GM23338 (cell line): ENCODE measurements around the gene OR56B1. TPM values are rescaled to one million over a fixed set of nuclear protein-coding genes. Genes with fewer than 3 reads are reported as not detected.

Experiments
- ATAC-seq: fragments of 200-7000 bp; cut with Tn5 transposase; 3 replicates; pipeline ENCODE4 v1.9.1; 2020
- DNase-seq: peaks from one replicate; pipeline ENCODE4 v3.0.0-alpha.2; 2015; ENCODE audit warnings: low spot score
- H2AFZ ChIP-seq: fragments of 200-600 bp; sonication (generic); 2 replicates; pipeline ENCODE4 v1.8.0; 2016; ENCODE audit warnings: antibody characterized with exemption, mild to moderate bottlenecking, moderate library complexity
- H3F3A ChIP-seq: fragments of 200-600 bp; sonication (generic); replicated peaks from 2 replicates; pipeline ENCODE4 v1.8.0; 2017; ENCODE audit warnings: antibody characterized with exemption, mixed run types, low read depth
- H3K27ac ChIP-seq: fragments of 200-600 bp; sonication (generic); 2 replicates; pipeline ENCODE4 v1.6.1; 2016; ENCODE audit warnings: low read depth
- H3K27me3 ChIP-seq: fragments of 200-600 bp; sonication (generic); 2 replicates; pipeline ENCODE4 v1.8.0; 2016; ENCODE audit warnings: mild to moderate bottlenecking, mixed run types, moderate library complexity; ENCODE audit not compliant: insufficient read depth
- H3K36me3 ChIP-seq: fragments of 200-600 bp; sonication (generic); 2 replicates; pipeline ENCODE4 v1.8.0; 2016; ENCODE audit warnings: mild to moderate bottlenecking; ENCODE audit not compliant: insufficient read depth
- H3K4me1 ChIP-seq: fragments of 200-600 bp; sonication (generic); 2 replicates; pipeline ENCODE4 v1.8.0; 2016; ENCODE audit warnings: mild to moderate bottlenecking, moderate library complexity; ENCODE audit not compliant: insufficient read depth
- H3K4me2 ChIP-seq: fragments of 200-600 bp; sonication (generic); 2 replicates; pipeline ENCODE4 v1.7.1; 2017; ENCODE audit warnings: mixed run types
- H3K4me3 ChIP-seq: fragments of 200-600 bp; sonication (generic); 2 replicates; pipeline ENCODE4 v1.6.1; 2016; ENCODE audit warnings: mixed run types
- H3K79me2 ChIP-seq: fragments of 200-600 bp; sonication (generic); replicated peaks from 2 replicates; pipeline ENCODE4 v1.8.0; 2017; ENCODE audit warnings: mild to moderate bottlenecking; ENCODE audit not compliant: insufficient read depth
- H3K9me2 ChIP-seq: fragments of 200-600 bp; sonication (generic); 2 replicates; pipeline ENCODE4 v1.8.0; 2017; ENCODE audit not compliant: insufficient read depth
- H4K20me1 ChIP-seq: fragments of 200-600 bp; sonication (generic); replicated peaks from 2 replicates; pipeline ENCODE4 v1.8.0; 2017; ENCODE audit warnings: mild to moderate bottlenecking; ENCODE audit not compliant: insufficient read depth
- H3K27ac Mint-ChIP-seq: 2 replicates; pipeline ENCODE4 v1.8.0; 2020; ENCODE audit warnings: inconsistent platforms, mild to moderate bottlenecking, moderate library complexity, mixed read lengths
- H3K27me3 Mint-ChIP-seq: 3 replicates; pipeline ENCODE4 v1.8.0; 2022; ENCODE audit warnings: low read depth, mild to moderate bottlenecking, moderate library complexity, mixed read lengths, inconsistent platforms; ENCODE audit not compliant: insufficient read depth, poor library complexity
- H3K36me3 Mint-ChIP-seq: 3 replicates; pipeline ENCODE4 v1.8.0; 2021; ENCODE audit warnings: low read depth, mild to moderate bottlenecking, inconsistent platforms, moderate library complexity, mixed read lengths
- H3K4me1 Mint-ChIP-seq: 3 replicates; pipeline ENCODE4 v1.8.0; 2020; ENCODE audit warnings: mild to moderate bottlenecking, inconsistent platforms, mixed read lengths
- H3K4me3 Mint-ChIP-seq: 3 replicates; pipeline ENCODE4 v1.8.0; 2021; ENCODE audit warnings: moderate library complexity, mild to moderate bottlenecking, inconsistent platforms, mixed read lengths
- H3K9me3 Mint-ChIP-seq: 3 replicates; pipeline ENCODE4 v1.8.0; 2020; ENCODE audit warnings: moderate library complexity, mild to moderate bottlenecking, inconsistent platforms, mixed read lengths
- CREB1 ChIP-seq: fragments of 250-450 bp; sonication (Bioruptor Pico); IDR thresholded peaks from 2 replicates; pipeline ENCODE4 v1.5.0; 2020; ENCODE audit warnings: low read depth, mild to moderate bottlenecking, moderate library complexity
- EZH2 ChIP-seq: fragments of 200-600 bp; sonication (generic); IDR thresholded peaks from one replicate; pipeline ENCODE4 v1.8.0; 2017; ENCODE audit warnings: antibody characterized with exemption, mild to moderate bottlenecking, low read depth; ENCODE audit not compliant: unreplicated experiment
- EZH2phosphoT487 ChIP-seq: fragments of 200-600 bp; sonication (generic); IDR thresholded peaks from one replicate; pipeline ENCODE4 v1.8.1; 2018; ENCODE audit warnings: antibody characterized with exemption; ENCODE audit not compliant: unreplicated experiment
- JUNB ChIP-seq: IDR thresholded peaks from one replicate; pipeline ENCODE4 v1.6.1; 2016; ENCODE audit warnings: antibody characterized with exemption; ENCODE audit not compliant: unreplicated experiment
- NANOG ChIP-seq: IDR thresholded peaks from 2 replicates; pipeline ENCODE4 v1.6.1; 2016; ENCODE audit warnings: antibody characterized with exemption, borderline replicate concordance
- POLR2AphosphoS5 ChIP-seq: IDR thresholded peaks from 2 replicates; pipeline ENCODE4 v1.6.1; 2016; ENCODE audit warnings: antibody characterized with exemption, low read depth
- STAT1 ChIP-seq: IDR thresholded peaks from one replicate; pipeline ENCODE4 v1.6.1; 2016; ENCODE audit warnings: antibody characterized with exemption; ENCODE audit not compliant: unreplicated experiment
- ZNF114 ChIP-seq: fragments of 250-450 bp; sonication (Bioruptor Pico); IDR thresholded peaks from 2 replicates; pipeline ENCODE4 v1.5.0; 2020; ENCODE audit warnings: mild to moderate bottlenecking, moderate library complexity
- ZNF331 ChIP-seq: fragments of 250-450 bp; sonication (Bioruptor Pico); IDR thresholded peaks from 2 replicates; pipeline ENCODE4 v1.5.0; 2020; ENCODE audit warnings: low read depth, mild to moderate bottlenecking, moderate library complexity
- polyA plus RNA-seq: library from polyadenylated mRNA; unstranded; fragments of >200 nt; fragmentation: Nextera tagmentation; extraction: Ambion mirVana; gene quantifications from 2 replicates; pipeline ENCODE4 v1.2.1, GENCODE V29; 2016
- total RNA-seq: library from RNA; depleted of rRNA; stranded (reverse); fragments of >200 nt; shearing (Covaris generic); gene quantifications from 2 replicates; pipeline ENCODE4 v1.2.3, GENCODE V29; 2014
- TF ChIP-seq, protein P1 (sequence below): IDR thresholded peaks from 2 replicates; pipeline ENCODE4 v1.6.1; 2016; ENCODE audit warnings: antibody characterized with exemption
- TF ChIP-seq, protein P2 (sequence below), 2 experiments: fragments of 200-600 bp in 1 of 2; sonication (generic) in 1 of 2; conservative IDR thresholded peaks; 2 replicates each; pipeline versions ENCODE4 v1.5.1 to v1.6.1; 2016 to 2017; ENCODE audit warnings: antibody characterized with exemption in 2 of 2, low read depth in 2 of 2, mild to moderate bottlenecking in 2 of 2, moderate library complexity in 1 of 2
- TF ChIP-seq, protein P3 (sequence below): IDR thresholded peaks from one replicate; pipeline ENCODE4 v1.6.1; 2018; ENCODE audit warnings: antibody characterized with exemption; ENCODE audit not compliant: unreplicated experiment
- TF ChIP-seq, protein P4 (sequence below): fragments of 250-450 bp; sonication (Bioruptor Pico); IDR thresholded peaks from 2 replicates; pipeline ENCODE4 v1.5.0; 2020; ENCODE audit warnings: mild to moderate bottlenecking, moderate library complexity

Gene OR56B1
- total and polyA plus RNA-seq, 2 experiments from 2014 or later = 0.28 TPM; not detected in 1

DNA sequence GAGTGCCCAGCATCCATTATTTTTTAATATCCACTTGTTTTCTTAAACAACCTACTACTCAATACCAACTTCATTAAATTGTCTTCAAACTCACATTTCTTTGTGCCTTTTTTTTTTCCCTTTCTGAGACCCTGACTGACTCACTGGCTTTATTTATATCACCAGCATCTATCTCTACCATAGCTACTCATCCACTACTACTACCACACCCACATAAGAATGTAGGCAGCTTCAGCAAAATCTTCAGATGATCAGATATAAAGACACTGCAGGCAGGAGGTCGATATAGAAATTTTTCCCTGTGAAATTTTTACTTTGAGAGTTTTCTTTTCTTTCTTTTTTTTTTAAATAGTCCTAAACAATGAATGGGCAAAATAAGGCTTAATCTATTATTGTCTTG, 2.2 kb downstream of the OR56B1 start:
- Mint-ChIP-seq H3K27ac (no peak overlapping the region), H3K4me3 (no peak overlapping the region), H3K36me3 (no peaks in the 10 kb centered on the region), H3K9me3 (no peaks in the 10 kb centered on the region), H3K4me1 (no peaks in the 10 kb centered on the region), H3K27me3 (no peaks in the 10 kb centered on the region)
- Histone ChIP-seq H3K4me3 (no peak overlapping the region), H3K9me2 (no peaks in the 10 kb centered on the region), H3K27ac (no peak overlapping the region), H3K79me2 (no peaks in the 10 kb centered on the region), H3K4me2 (no peak overlapping the region), H3K4me1 (no peaks in the 10 kb centered on the region), H3F3A (no peaks in the 10 kb centered on the region), H4K20me1 (no peaks in the 10 kb centered on the region), H2AFZ (no peak overlapping the region), H3K27me3 (no peaks in the 10 kb centered on the region), H3K36me3 (no peaks in the 10 kb centered on the region)
- ATAC-seq (no peak), DNase-seq (no peak)
- no peak for TF ChIP-seq POLR2AphosphoS5
- TF ChIP-seq, protein P1, sequence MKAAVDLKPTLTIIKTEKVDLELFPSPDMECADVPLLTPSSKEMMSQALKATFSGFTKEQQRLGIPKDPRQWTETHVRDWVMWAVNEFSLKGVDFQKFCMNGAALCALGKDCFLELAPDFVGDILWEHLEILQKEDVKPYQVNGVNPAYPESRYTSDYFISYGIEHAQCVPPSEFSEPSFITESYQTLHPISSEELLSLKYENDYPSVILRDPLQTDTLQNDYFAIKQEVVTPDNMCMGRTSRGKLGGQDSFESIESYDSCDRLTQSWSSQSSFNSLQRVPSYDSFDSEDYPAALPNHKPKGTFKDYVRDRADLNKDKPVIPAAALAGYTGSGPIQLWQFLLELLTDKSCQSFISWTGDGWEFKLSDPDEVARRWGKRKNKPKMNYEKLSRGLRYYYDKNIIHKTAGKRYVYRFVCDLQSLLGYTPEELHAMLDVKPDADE = no peak
- no peak for TF ChIP-seq ZNF114
- no peak for TF ChIP-seq NANOG
- no peak for TF ChIP-seq EZH2
- no peak for TF ChIP-seq EZH2phosphoT487
- TF ChIP-seq, protein P2, sequence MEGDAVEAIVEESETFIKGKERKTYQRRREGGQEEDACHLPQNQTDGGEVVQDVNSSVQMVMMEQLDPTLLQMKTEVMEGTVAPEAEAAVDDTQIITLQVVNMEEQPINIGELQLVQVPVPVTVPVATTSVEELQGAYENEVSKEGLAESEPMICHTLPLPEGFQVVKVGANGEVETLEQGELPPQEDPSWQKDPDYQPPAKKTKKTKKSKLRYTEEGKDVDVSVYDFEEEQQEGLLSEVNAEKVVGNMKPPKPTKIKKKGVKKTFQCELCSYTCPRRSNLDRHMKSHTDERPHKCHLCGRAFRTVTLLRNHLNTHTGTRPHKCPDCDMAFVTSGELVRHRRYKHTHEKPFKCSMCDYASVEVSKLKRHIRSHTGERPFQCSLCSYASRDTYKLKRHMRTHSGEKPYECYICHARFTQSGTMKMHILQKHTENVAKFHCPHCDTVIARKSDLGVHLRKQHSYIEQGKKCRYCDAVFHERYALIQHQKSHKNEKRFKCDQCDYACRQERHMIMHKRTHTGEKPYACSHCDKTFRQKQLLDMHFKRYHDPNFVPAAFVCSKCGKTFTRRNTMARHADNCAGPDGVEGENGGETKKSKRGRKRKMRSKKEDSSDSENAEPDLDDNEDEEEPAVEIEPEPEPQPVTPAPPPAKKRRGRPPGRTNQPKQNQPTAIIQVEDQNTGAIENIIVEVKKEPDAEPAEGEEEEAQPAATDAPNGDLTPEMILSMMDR (conservative IDR thresholded peaks at IDR 0.05; ENCODE audit: low read depth in 2 of 2) = no peak
- TF ChIP-seq ZNF331 (CRISPR knock-in tag) = no peak
- TF ChIP-seq, protein P3, sequence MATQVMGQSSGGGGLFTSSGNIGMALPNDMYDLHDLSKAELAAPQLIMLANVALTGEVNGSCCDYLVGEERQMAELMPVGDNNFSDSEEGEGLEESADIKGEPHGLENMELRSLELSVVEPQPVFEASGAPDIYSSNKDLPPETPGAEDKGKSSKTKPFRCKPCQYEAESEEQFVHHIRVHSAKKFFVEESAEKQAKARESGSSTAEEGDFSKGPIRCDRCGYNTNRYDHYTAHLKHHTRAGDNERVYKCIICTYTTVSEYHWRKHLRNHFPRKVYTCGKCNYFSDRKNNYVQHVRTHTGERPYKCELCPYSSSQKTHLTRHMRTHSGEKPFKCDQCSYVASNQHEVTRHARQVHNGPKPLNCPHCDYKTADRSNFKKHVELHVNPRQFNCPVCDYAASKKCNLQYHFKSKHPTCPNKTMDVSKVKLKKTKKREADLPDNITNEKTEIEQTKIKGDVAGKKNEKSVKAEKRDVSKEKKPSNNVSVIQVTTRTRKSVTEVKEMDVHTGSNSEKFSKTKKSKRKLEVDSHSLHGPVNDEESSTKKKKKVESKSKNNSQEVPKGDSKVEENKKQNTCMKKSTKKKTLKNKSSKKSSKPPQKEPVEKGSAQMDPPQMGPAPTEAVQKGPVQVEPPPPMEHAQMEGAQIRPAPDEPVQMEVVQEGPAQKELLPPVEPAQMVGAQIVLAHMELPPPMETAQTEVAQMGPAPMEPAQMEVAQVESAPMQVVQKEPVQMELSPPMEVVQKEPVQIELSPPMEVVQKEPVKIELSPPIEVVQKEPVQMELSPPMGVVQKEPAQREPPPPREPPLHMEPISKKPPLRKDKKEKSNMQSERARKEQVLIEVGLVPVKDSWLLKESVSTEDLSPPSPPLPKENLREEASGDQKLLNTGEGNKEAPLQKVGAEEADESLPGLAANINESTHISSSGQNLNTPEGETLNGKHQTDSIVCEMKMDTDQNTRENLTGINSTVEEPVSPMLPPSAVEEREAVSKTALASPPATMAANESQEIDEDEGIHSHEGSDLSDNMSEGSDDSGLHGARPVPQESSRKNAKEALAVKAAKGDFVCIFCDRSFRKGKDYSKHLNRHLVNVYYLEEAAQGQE = no peak
- no peak for TF ChIP-seq JUNB
- no peak for TF ChIP-seq CREB1
- TF ChIP-seq, protein P4, sequence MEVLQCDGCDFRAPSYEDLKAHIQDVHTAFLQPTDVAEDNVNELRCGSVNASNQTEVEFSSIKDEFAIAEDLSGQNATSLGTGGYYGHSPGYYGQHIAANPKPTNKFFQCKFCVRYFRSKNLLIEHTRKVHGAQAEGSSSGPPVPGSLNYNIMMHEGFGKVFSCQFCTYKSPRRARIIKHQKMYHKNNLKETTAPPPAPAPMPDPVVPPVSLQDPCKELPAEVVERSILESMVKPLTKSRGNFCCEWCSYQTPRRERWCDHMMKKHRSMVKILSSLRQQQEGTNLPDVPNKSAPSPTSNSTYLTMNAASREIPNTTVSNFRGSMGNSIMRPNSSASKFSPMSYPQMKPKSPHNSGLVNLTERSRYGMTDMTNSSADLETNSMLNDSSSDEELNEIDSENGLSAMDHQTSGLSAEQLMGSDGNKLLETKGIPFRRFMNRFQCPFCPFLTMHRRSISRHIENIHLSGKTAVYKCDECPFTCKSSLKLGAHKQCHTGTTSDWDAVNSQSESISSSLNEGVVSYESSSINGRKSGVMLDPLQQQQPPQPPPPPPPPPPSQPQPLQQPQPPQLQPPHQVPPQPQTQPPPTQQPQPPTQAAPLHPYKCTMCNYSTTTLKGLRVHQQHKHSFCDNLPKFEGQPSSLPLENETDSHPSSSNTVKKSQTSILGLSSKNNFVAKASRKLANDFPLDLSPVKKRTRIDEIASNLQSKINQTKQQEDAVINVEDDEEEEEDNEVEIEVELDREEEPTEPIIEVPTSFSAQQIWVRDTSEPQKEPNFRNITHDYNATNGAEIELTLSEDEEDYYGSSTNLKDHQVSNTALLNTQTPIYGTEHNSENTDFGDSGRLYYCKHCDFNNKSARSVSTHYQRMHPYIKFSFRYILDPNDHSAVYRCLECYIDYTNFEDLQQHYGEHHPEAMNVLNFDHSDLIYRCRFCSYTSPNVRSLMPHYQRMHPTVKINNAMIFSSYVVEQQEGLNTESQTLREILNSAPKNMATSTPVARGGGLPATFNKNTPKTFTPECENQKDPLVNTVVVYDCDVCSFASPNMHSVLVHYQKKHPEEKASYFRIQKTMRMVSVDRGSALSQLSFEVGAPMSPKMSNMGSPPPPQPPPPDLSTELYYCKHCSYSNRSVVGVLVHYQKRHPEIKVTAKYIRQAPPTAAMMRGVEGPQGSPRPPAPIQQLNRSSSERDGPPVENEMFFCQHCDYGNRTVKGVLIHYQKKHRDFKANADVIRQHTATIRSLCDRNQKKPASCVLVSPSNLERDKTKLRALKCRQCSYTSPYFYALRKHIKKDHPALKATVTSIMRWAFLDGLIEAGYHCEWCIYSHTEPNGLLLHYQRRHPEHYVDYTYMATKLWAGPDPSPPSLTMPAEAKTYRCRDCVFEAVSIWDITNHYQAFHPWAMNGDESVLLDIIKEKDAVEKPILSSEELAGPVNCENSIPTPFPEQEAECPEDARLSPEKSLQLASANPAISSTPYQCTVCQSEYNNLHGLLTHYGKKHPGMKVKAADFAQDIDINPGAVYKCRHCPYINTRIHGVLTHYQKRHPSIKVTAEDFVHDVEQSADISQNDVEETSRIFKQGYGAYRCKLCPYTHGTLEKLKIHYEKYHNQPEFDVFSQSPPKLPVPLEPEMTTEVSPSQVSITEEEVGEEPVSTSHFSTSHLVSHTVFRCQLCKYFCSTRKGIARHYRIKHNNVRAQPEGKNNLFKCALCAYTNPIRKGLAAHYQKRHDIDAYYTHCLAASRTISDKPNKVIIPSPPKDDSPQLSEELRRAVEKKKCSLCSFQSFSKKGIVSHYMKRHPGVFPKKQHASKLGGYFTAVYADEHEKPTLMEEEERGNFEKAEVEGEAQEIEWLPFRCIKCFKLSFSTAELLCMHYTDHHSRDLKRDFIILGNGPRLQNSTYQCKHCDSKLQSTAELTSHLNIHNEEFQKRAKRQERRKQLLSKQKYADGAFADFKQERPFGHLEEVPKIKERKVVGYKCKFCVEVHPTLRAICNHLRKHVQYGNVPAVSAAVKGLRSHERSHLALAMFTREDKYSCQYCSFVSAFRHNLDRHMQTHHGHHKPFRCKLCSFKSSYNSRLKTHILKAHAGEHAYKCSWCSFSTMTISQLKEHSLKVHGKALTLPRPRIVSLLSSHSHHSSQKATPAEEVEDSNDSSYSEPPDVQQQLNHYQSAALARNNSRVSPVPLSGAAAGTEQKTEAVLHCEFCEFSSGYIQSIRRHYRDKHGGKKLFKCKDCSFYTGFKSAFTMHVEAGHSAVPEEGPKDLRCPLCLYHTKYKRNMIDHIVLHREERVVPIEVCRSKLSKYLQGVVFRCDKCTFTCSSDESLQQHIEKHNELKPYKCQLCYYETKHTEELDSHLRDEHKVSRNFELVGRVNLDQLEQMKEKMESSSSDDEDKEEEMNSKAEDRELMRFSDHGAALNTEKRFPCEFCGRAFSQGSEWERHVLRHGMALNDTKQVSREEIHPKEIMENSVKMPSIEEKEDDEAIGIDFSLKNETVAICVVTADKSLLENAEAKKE (CRISPR knock-in tag) = no peak
- TF ChIP-seq STAT1 = no peak
